Right atrium auricular region (tissue), 2 donors: ENCODE measurements around the gene CCDC33. TPM values are rescaled to one million over a fixed set of nuclear protein-coding genes. Genes with fewer than 3 reads are reported as not detected.

Experiments
- DNase-seq: peaks from one replicate; pipeline ENCODE4 v3.0.0-alpha.2; 2019; ENCODE audit warnings: low spot score
- H3K27ac ChIP-seq, 2 donors: fragments of 200-600 bp; sonication (generic); 1 replicate in 1 of 2; 2 replicates in 1 of 2; pipeline ENCODE4 v1.5.1; 2016 to 2019
- H3K27me3 ChIP-seq, 2 donors: fragments of 200-600 bp; sonication (generic); one replicate each; pipeline versions ENCODE4 v1.5.1 to v1.6.0; 2017 to 2019
- H3K36me3 ChIP-seq: fragments of 200-600 bp; sonication (generic); one replicate; pipeline ENCODE4 v1.5.1; 2016
- H3K4me1 ChIP-seq, 2 donors: fragments of 200-600 bp; sonication (generic); one replicate each; pipeline versions ENCODE4 v1.5.1 to v1.6.0; 2017 to 2019
- H3K4me3 ChIP-seq, 2 donors: fragments of 200-600 bp; sonication (generic); 1 replicate in 1 of 2; 2 replicates in 1 of 2; pipeline ENCODE4 v1.5.1; 2017 to 2019; ENCODE audit warnings: mild to moderate bottlenecking in 1 of 2, moderate library complexity in 1 of 2
- H3K9me3 ChIP-seq, 2 donors: fragments of 200-600 bp; sonication (generic); one replicate each; pipeline ENCODE4 v1.5.1; 2019
- CTCF ChIP-seq, 2 donors: fragments of 200-600 bp; sonication (generic); IDR thresholded peaks; one replicate each; pipeline ENCODE4 v1.5.1; 2019; ENCODE audit warnings: antibody characterized with exemption in 2 of 2
- total RNA-seq, 2 donors: library from RNA; depleted of rRNA; stranded (reverse); fragments of >200 nt; gene quantifications; one replicate each; pipeline ENCODE4 v1.1.0, GENCODE V29; 2016

Gene CCDC33
- total RNA-seq, 2 donors from 2014 or later: not detected

- DNase-seq: no peak
- Histone ChIP-seq H3K4me3 (no peak overlapping the region), H3K27me3 (no peaks in the 10 kb centered on the region), H3K27ac (no peak overlapping the region), H3K4me1 (no peaks in the 10 kb centered on the region), H3K9me3 (no peaks in the 10 kb centered on the region), H3K36me3 (no peaks in the 10 kb centered on the region)
- no peak for TF ChIP-seq CTCF (IDR thresholded peaks at IDR 0.05)
These were observed 103.2 kb downstream of the CCDC33 start for GRCh38 chr15:74339371-74339770.

GRCh38 chr15:74340150-74340549 lies 104.0 kb downstream of the CCDC33 start:
- DNase-seq: no peak
- no peak for TF ChIP-seq CTCF (IDR thresholded peaks at IDR 0.05)
- Histone ChIP-seq H3K4me3 (no peak overlapping the region), H3K27me3 (no peaks in the 10 kb centered on the region), H3K36me3 (no peaks in the 10 kb centered on the region), H3K9me3 (no peaks in the 10 kb centered on the region), H3K27ac (no peak overlapping the region), H3K4me1 (no peaks in the 10 kb centered on the region)

DNA sequence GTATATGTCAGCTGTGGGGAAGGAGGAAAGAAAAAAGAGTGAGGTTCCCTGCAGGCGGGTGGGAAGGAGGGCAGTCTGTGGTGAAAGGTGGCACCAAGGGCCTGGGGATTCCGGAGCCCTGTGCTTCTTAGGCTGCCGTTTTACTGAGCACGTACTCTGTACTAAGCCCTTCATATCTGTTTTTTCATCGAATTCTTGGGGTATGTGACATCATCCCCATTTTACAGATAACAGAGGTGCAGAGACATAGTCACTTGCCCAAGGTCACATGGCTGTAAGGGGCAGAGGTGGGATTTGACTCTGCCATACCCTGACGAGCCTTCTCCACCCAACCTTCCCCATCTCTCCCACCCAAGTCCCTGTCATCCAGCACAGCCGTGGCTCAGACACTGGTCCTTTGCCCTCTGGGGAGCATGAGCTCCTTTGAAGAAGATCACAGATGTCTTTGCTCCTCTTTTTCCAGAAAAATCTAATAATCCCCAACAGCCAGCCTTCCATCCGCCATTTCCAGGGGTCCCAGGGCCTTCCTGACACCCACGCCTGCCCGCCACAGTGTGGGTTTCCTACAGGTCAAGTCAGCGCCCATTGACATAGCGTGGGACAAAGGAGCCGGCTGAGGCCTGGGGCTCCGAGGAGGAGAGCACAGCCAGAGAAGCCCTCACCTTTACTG lies 107.1 kb downstream of the CCDC33 start:
- Histone ChIP-seq H3K4me1 (no peaks in the 10 kb centered on the region), H3K4me3 (no peak overlapping the region), H3K9me3 (no peaks in the 10 kb centered on the region), H3K27me3 (no peaks in the 10 kb centered on the region), H3K27ac (no peak overlapping the region), H3K36me3 (no peaks in the 10 kb centered on the region)
- no peak for DNase-seq
- TF ChIP-seq CTCF (IDR thresholded peaks at IDR 0.05): no peak

GRCh38 chr15:74343797-74344127 lies 107.6 kb downstream of the CCDC33 start:
- no peak overlapping the region for H3K27ac ChIP-seq
- H3K9me3 ChIP-seq: no peaks in the 10 kb centered on the region
- no peak for DNase-seq
- TF ChIP-seq CTCF (IDR thresholded peaks at IDR 0.05): no peak
- no peaks in the 10 kb centered on the region for H3K4me1 ChIP-seq
- no peaks in the 10 kb centered on the region for H3K27me3 ChIP-seq
- no peak overlapping the region for H3K4me3 ChIP-seq
- H3K36me3 ChIP-seq: no peaks in the 10 kb centered on the region

DNA sequence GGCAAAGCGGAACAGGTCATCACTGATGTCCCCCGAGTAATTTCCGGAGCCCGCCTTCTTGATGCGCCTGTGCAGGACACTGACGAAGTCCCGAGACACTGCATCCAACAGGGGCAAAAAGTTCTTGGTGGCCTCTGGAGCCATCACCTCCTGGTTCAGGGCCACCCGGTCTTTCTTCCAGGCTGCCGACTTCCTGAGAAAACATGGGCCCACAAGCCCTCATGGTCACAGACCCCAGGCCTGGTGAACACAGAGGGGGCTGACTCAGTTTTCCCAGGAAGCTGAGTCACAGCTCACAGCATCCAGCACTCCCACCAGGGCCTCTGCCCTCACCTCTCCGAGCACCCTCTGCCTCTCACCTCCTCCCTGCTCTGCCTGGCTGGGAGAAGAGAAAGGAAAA lies 108.9 kb downstream of the CCDC33 start:
- no peaks in the 10 kb centered on the region for H3K9me3 ChIP-seq
- H3K27me3 ChIP-seq: no peaks in the 10 kb centered on the region
- H3K4me3 ChIP-seq: no peak overlapping the region
- H3K4me1 ChIP-seq: no peaks in the 10 kb centered on the region
- no peak for DNase-seq
- no peak overlapping the region for H3K27ac ChIP-seq
- no peak for TF ChIP-seq CTCF (IDR thresholded peaks at IDR 0.05)
- no peaks in the 10 kb centered on the region for H3K36me3 ChIP-seq

- H3K4me3 ChIP-seq: no peak overlapping the region
- H3K36me3 ChIP-seq: no peaks in the 10 kb centered on the region
These were observed 111.7 kb downstream of the CCDC33 start for GRCh38 chr15:74347757-74348250.

More at GRCh38 chr15:74347757-74348250, 111.7 kb downstream of the CCDC33 start:
- no peak for TF ChIP-seq CTCF (IDR thresholded peaks at IDR 0.05)
- Histone ChIP-seq H3K4me1 (no peaks in the 10 kb centered on the region), H3K9me3 (no peaks in the 10 kb centered on the region), H3K27me3 (no peaks in the 10 kb centered on the region), H3K27ac (no peak overlapping the region)
- no peak for DNase-seq
